ENCODE data around the gene COX14. TPM values are rescaled to one million over a fixed set of nuclear protein-coding genes. Genes with fewer than 3 reads are reported as not detected.

The COX14 gene
- total RNA-seq, 1 donor from 2014 or later, result 49.7 TPM

GRCh38 chr12:50088577-50089335 is 23.3 kb upstream of the COX14 start:
- FAIRE-seq, result no peak

GRCh38 chr12:50089730-50090129 is 22.3 kb upstream of the COX14 start:
- Histone ChIP-seq H3K4me1 (ENCODE audit: insufficient read depth, low read length) (peaks cover 34% of the 10 kb centered on the region), H3K27me3 (ENCODE audit: insufficient read depth, low read length) (no peaks in the 10 kb centered on the region), H2AFZ (ENCODE audit: low read depth, low read length) (no peak overlapping the region), H3K9ac (ENCODE audit: low read length) (no peak overlapping the region), H3K27ac (ENCODE audit: low read depth, low read length) (no peak overlapping the region), H3K36me3 (ENCODE audit: insufficient read depth, low read length) (peaks cover 52% of the 10 kb centered on the region), H3K79me2 (ENCODE audit: insufficient read depth, low read length) (peaks cover 20% of the 10 kb centered on the region), H4K20me1 (ENCODE audit: insufficient read depth, low read length) (peaks cover 32% of the 10 kb centered on the region), H3K4me2 (ENCODE audit: low read length) (no peak overlapping the region), H3K9me3 (ENCODE audit: insufficient read depth, low read depth, low read length) (no peaks in the 10 kb centered on the region), H3K4me3 (ENCODE audit: insufficient read depth, low read depth, low read length) (no peak overlapping the region)
- H3K27ac Mint-ChIP-seq (ENCODE audit: unreplicated experiment), result peak overlapping the region; percentile 47
- H3K4me3 Mint-ChIP-seq (ENCODE audit: unreplicated experiment), result no peak overlapping the region
- H3K27me3 Mint-ChIP-seq (ENCODE audit: low read depth, unreplicated experiment), result no peaks in the 10 kb centered on the region
- H3K9me3 Mint-ChIP-seq (ENCODE audit: unreplicated experiment), result no peaks in the 10 kb centered on the region
- no peak for TF ChIP-seq EZH2 (IDR thresholded peaks at IDR 0.05; ENCODE audit: insufficient read depth, low read length)
- TF ChIP-seq CTCF (IDR thresholded peaks at IDR 0.05; ENCODE audit: insufficient read depth, low read depth, low read length), result no peak
- H3K36me3 Mint-ChIP-seq (ENCODE audit: low read depth, unreplicated experiment), result peaks cover 20% of the 10 kb centered on the region
- DNase-seq (ENCODE audit: low read depth) (no peak), FAIRE-seq (no peak)
- peaks cover 21% of the 10 kb centered on the region for H3K4me1 Mint-ChIP-seq (ENCODE audit: low read depth, unreplicated experiment)

More at GRCh38 chr12:50088577-50089335, 23.3 kb upstream of the COX14 start:
- H3K4me3 ChIP-seq (ENCODE audit: insufficient read depth, low read depth, low read length), result no peak overlapping the region
- Mint-ChIP-seq H3K27ac (ENCODE audit: unreplicated experiment) (peak overlapping the region; percentile 43), H3K27me3 (ENCODE audit: low read depth, unreplicated experiment) (no peaks in the 10 kb centered on the region), H3K9me3 (ENCODE audit: unreplicated experiment) (no peaks in the 10 kb centered on the region), H3K36me3 (ENCODE audit: low read depth, unreplicated experiment) (peaks cover 18% of the 10 kb centered on the region), H3K4me1 (ENCODE audit: low read depth, unreplicated experiment) (peaks cover 24% of the 10 kb centered on the region), H3K4me3 (ENCODE audit: unreplicated experiment) (no peak overlapping the region)
- H3K36me3 ChIP-seq (ENCODE audit: insufficient read depth, low read length), result peaks cover 43% of the 10 kb centered on the region
- H3K9me3 ChIP-seq (ENCODE audit: insufficient read depth, low read depth, low read length), result no peaks in the 10 kb centered on the region
- H3K4me2 ChIP-seq (ENCODE audit: low read length), result peak overlapping the region; percentile 97
- H3K4me1 ChIP-seq (ENCODE audit: insufficient read depth, low read length), result peaks cover 38% of the 10 kb centered on the region
- H3K27me3 ChIP-seq (ENCODE audit: insufficient read depth, low read length), result no peaks in the 10 kb centered on the region
- no peak overlapping the region for H2AFZ ChIP-seq (ENCODE audit: low read depth, low read length)
- peak overlapping the region; percentile 30 for H3K27ac ChIP-seq (ENCODE audit: low read depth, low read length)
- peaks cover 26% of the 10 kb centered on the region for H3K79me2 ChIP-seq (ENCODE audit: insufficient read depth, low read length)
- H4K20me1 ChIP-seq (ENCODE audit: insufficient read depth, low read length), result peaks cover 32% of the 10 kb centered on the region
- H3K9ac ChIP-seq (ENCODE audit: low read length), result peak overlapping the region; percentile 38
- DNase-seq (ENCODE audit: low read depth), result peak; percentile 27
- TF ChIP-seq CTCF (IDR thresholded peaks at IDR 0.05; ENCODE audit: insufficient read depth, low read depth, low read length) (peak; percentile 79), EZH2 (IDR thresholded peaks at IDR 0.05; ENCODE audit: insufficient read depth, low read length) (no peak)

GRCh38 chr12:50090391-50090790 is 21.6 kb upstream of the COX14 start:
- H3K4me1 Mint-ChIP-seq (ENCODE audit: low read depth, unreplicated experiment), result peaks cover 21% of the 10 kb centered on the region
- no peaks in the 10 kb centered on the region for H3K27me3 Mint-ChIP-seq (ENCODE audit: low read depth, unreplicated experiment)
- FAIRE-seq (no peak), DNase-seq (ENCODE audit: low read depth) (no peak)
- peaks cover 17% of the 10 kb centered on the region for H3K79me2 ChIP-seq (ENCODE audit: insufficient read depth, low read length)
- TF ChIP-seq EZH2 (IDR thresholded peaks at IDR 0.05; ENCODE audit: insufficient read depth, low read length), result no peak
- TF ChIP-seq CTCF (IDR thresholded peaks at IDR 0.05; ENCODE audit: insufficient read depth, low read depth, low read length), result no peak
- no peak overlapping the region for H3K9ac ChIP-seq (ENCODE audit: low read length)
- H3K4me3 Mint-ChIP-seq (ENCODE audit: unreplicated experiment), result no peak overlapping the region
- no peaks in the 10 kb centered on the region for H3K9me3 Mint-ChIP-seq (ENCODE audit: unreplicated experiment)
- H3K27me3 ChIP-seq (ENCODE audit: insufficient read depth, low read length), result no peaks in the 10 kb centered on the region
- H3K27ac ChIP-seq (ENCODE audit: low read depth, low read length), result no peak overlapping the region
- peak overlapping the region; percentile 66 for H3K27ac Mint-ChIP-seq (ENCODE audit: unreplicated experiment)
- H2AFZ ChIP-seq (ENCODE audit: low read depth, low read length), result no peak overlapping the region
- H3K4me1 ChIP-seq (ENCODE audit: insufficient read depth, low read length), result peaks cover 33% of the 10 kb centered on the region
- H4K20me1 ChIP-seq (ENCODE audit: insufficient read depth, low read length), result peaks cover 33% of the 10 kb centered on the region
- peaks cover 21% of the 10 kb centered on the region for H3K36me3 Mint-ChIP-seq (ENCODE audit: low read depth, unreplicated experiment)
- H3K9me3 ChIP-seq (ENCODE audit: insufficient read depth, low read depth, low read length), result no peaks in the 10 kb centered on the region
- peaks cover 56% of the 10 kb centered on the region for H3K36me3 ChIP-seq (ENCODE audit: insufficient read depth, low read length)
- H3K4me2 ChIP-seq (ENCODE audit: low read length), result no peak overlapping the region
- H3K4me3 ChIP-seq (ENCODE audit: insufficient read depth, low read depth, low read length), result no peak overlapping the region
